Prostate gland (tissue), 2 donors: ENCODE results near the gene LRP8. TPM values are rescaled to one million over a fixed set of nuclear protein-coding genes. Genes with fewer than 3 reads are reported as not detected.

ENCODE experiments used
- DNase-seq: peaks from one replicate; pipeline ENCODE4 v3.0.0-alpha.2; 2019; ENCODE audit warnings: low spot score
- H3K27ac ChIP-seq, 2 donors: fragments of 200-600 bp; sonication (generic); 2 replicates each; pipeline ENCODE4 v1.5.1; 2017 to 2019
- H3K27me3 ChIP-seq: fragments of 200-600 bp; sonication (generic); replicated peaks from 2 replicates; pipeline ENCODE4 v1.5.1; 2019; ENCODE audit not compliant: insufficient read depth
- H3K36me3 ChIP-seq, 2 donors: fragments of 200-600 bp; sonication (generic); 1 replicate in 1 of 2; 2 replicates in 1 of 2; pipeline versions ENCODE4 v1.5.1 to v1.8.1; 2017 to 2019
- H3K4me1 ChIP-seq: fragments of 200-600 bp; sonication (generic); replicated peaks from 2 replicates; pipeline ENCODE4 v1.5.1; 2019
- H3K4me3 ChIP-seq, 2 donors: fragments of 200-600 bp; sonication (generic); 2 replicates each; pipeline ENCODE4 v1.5.1; 2017 to 2019
- H3K9me3 ChIP-seq: fragments of 200-600 bp; sonication (generic); 2 replicates; pipeline ENCODE4 v1.5.1; 2017
- POLR2A ChIP-seq: fragments of 450-650 bp; IDR thresholded peaks from one replicate; pipeline ENCODE4 v1.6.1; 2016; ENCODE audit warnings: antibody characterized with exemption, mild to moderate bottlenecking
- POLR2AphosphoS5 ChIP-seq: sonication (generic); formaldehyde crosslinking; IDR thresholded peaks from one replicate; pipeline ENCODE4 v1.6.1; 2017; ENCODE audit warnings: antibody characterized with exemption
- WGBS: methylation state at CpG from one replicate; pipeline ENCODE4 v1.1.5; 2018; 5-methylcytosine and 5-hydroxymethylcytosine counted together
- intact Hi-C: fragments of 100-400 bp; cut with DNase I; formaldehyde crosslinking; loops from one replicate; pipeline ENCODE4 v1.14.2; 2022
- total RNA-seq, 2 donors: library from RNA; depleted of rRNA; stranded (reverse); fragments of >200 nt; gene quantifications; one replicate each; pipeline ENCODE4 v1.1.0, GENCODE V29; 2016
- TF ChIP-seq, protein P1 (sequence below), 4 experiments: fragments of 200-600 bp in 2 of 4; fragments of 450-650 bp in 2 of 4; sonication (generic) in 2 of 4; IDR thresholded peaks; 1 replicate in 3 of 4; 2 replicates in 1 of 4; pipeline ENCODE4 v1.5.1; 2016 to 2019; ENCODE audit warnings: antibody characterized with exemption in 4 of 4, mild to moderate bottlenecking in 2 of 4, moderate library complexity in 2 of 4

LRP8 gene
- total RNA-seq, 2 donors from 2014 or later: 6.7 to 130 TPM

- TF ChIP-seq POLR2A: no peak
- TF ChIP-seq POLR2AphosphoS5: no peak
- TF ChIP-seq, protein P1, sequence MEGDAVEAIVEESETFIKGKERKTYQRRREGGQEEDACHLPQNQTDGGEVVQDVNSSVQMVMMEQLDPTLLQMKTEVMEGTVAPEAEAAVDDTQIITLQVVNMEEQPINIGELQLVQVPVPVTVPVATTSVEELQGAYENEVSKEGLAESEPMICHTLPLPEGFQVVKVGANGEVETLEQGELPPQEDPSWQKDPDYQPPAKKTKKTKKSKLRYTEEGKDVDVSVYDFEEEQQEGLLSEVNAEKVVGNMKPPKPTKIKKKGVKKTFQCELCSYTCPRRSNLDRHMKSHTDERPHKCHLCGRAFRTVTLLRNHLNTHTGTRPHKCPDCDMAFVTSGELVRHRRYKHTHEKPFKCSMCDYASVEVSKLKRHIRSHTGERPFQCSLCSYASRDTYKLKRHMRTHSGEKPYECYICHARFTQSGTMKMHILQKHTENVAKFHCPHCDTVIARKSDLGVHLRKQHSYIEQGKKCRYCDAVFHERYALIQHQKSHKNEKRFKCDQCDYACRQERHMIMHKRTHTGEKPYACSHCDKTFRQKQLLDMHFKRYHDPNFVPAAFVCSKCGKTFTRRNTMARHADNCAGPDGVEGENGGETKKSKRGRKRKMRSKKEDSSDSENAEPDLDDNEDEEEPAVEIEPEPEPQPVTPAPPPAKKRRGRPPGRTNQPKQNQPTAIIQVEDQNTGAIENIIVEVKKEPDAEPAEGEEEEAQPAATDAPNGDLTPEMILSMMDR (IDR thresholded peaks at IDR 0.05): no peak
- no peaks in the 10 kb centered on the region for H3K4me1 ChIP-seq
- H3K4me3 ChIP-seq: no peak overlapping the region
- DNase-seq: no peak
- no peaks in the 10 kb centered on the region for H3K36me3 ChIP-seq
- no peaks in the 10 kb centered on the region for H3K27me3 ChIP-seq
- no peaks in the 10 kb centered on the region for H3K9me3 ChIP-seq
- intact Hi-C loops: no loop called here
- 73% methylated on average over 4 of the region's 5 CpGs for WGBS
- H3K27ac ChIP-seq: no peak overlapping the region
Measured at GRCh38 chr1:53349369-53349835, 21.5 kb upstream of the LRP8 start.

DNA sequence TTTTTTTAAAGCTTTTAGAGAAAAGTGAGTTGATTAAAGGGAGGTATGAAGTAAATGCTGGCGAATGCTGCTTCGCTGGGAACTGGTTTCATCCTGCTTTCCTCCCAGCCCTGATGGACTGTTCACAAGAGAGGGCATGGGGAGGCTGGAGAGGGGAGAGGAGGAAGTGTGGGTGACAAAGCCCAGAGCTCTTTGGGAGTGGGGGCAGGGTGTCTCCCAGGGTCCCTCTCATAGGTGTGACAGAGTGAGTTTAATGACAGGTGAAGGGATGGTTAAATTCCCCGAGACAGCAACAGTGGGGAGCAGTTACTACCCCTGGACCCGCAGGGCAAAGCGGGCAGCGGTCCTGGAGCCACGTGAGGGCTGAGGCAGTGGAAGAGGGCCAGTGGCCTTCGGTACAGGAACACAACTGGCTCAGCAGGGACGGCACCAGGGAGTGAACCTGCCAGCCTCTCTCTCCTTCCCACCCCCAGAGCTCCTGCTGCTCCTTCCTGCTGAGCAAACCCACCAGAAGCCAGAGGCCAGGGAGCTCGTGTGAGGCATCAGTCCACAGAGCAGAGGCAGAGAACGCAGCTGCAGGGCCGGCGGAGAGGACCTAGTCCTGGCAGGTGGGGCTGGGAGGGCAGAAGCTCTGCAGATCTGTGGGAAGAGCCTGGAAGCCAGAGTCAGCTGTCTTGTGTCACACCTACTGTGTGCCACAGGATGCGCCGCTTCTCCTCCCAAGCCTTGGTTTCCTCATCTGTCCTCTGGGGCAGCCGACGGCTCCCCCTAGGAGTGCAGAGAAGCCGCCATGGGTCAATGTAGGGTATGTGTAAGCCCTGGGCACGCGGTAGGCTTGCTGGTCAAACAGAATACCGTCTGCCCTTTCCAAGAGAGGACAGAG is 20.9 kb upstream of the LRP8 start:
- no peak for DNase-seq
- Histone ChIP-seq H3K9me3 (no peaks in the 10 kb centered on the region), H3K36me3 (no peaks in the 10 kb centered on the region), H3K27me3 (no peaks in the 10 kb centered on the region), H3K4me1 (no peaks in the 10 kb centered on the region), H3K27ac (no peak overlapping the region), H3K4me3 (no peak overlapping the region)
- intact Hi-C loops: no loop called here
- TF ChIP-seq POLR2A: no peak
- TF ChIP-seq, protein P1 (IDR thresholded peaks at IDR 0.05): no peak
- WGBS: 77% methylated on average over 21 of the region's 21 CpGs

DNA sequence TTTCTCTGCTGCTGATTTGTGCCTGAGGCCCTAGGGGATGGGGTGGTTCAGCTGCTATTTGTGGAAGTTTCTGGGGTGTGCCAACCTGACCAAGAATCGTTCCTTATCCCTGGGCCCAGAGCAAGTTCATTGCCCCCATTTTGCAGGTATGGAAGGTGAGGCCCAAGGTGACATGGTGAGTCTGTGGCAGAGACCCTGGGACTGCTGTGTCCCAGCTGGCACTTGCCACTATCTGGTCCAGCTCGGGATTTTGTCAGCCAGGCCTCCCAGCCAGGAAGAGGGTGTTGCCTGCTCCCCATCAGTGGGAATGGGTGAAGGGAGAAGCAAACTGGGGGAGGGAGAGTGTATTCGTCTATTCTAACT is 18.9 kb upstream of the LRP8 start:
- Histone ChIP-seq H3K27me3 (no peaks in the 10 kb centered on the region), H3K4me1 (no peaks in the 10 kb centered on the region), H3K9me3 (no peaks in the 10 kb centered on the region), H3K4me3 (no peak overlapping the region), H3K27ac (no peak overlapping the region), H3K36me3 (no peaks in the 10 kb centered on the region)
- TF ChIP-seq POLR2AphosphoS5 (no peak), POLR2A (no peak)
- TF ChIP-seq, protein P1 (IDR thresholded peaks at IDR 0.05): no peak
- no peak for DNase-seq
- WGBS: 83% methylated on average over 3 of the region's 3 CpGs
- intact Hi-C loops: no loop called here

GRCh38 chr1:53345996-53346813 is 18.3 kb upstream of the LRP8 start:
- H3K27me3 ChIP-seq: no peaks in the 10 kb centered on the region
- H3K27ac ChIP-seq: no peak overlapping the region
- no peaks in the 10 kb centered on the region for H3K4me1 ChIP-seq
- H3K9me3 ChIP-seq: no peaks in the 10 kb centered on the region
- DNase-seq: no peak
- WGBS: 75% methylated on average over 7 of the region's 7 CpGs
- no peak overlapping the region for H3K4me3 ChIP-seq
- intact Hi-C loops: no loop called here
- TF ChIP-seq POLR2A: no peak
- no peaks in the 10 kb centered on the region for H3K36me3 ChIP-seq

GRCh38 chr1:53344921-53345838 is 17.3 kb upstream of the LRP8 start:
- no peak overlapping the region for H3K27ac ChIP-seq
- no peak for DNase-seq
- WGBS: 92% methylated on average over 11 of the region's 11 CpGs

More at GRCh38 chr1:53344921-53345838, 17.3 kb upstream of the LRP8 start:
- TF ChIP-seq, protein P1 (IDR thresholded peaks at IDR 0.05): no peak
- TF ChIP-seq POLR2A: no peak
- TF ChIP-seq POLR2AphosphoS5: no peak
- H3K4me3 ChIP-seq: no peak overlapping the region
- H3K27me3 ChIP-seq: no peaks in the 10 kb centered on the region
- intact Hi-C loops: no loop called here
- H3K4me1 ChIP-seq: no peaks in the 10 kb centered on the region
- H3K36me3 ChIP-seq: no peaks in the 10 kb centered on the region
- H3K9me3 ChIP-seq: no peaks in the 10 kb centered on the region
